GM18868 (cell line): Measurements from ENCODE around the gene ANKRD13D.

Experiments
- ATAC-seq: cut with Tn5 transposase; IDR thresholded peaks from one replicate; pipeline ENCODE4 v1.9.1; 2021; ENCODE audit warnings: mild to moderate bottlenecking, moderate library complexity; ENCODE audit not compliant: unreplicated experiment

The ANKRD13D gene

DNA sequence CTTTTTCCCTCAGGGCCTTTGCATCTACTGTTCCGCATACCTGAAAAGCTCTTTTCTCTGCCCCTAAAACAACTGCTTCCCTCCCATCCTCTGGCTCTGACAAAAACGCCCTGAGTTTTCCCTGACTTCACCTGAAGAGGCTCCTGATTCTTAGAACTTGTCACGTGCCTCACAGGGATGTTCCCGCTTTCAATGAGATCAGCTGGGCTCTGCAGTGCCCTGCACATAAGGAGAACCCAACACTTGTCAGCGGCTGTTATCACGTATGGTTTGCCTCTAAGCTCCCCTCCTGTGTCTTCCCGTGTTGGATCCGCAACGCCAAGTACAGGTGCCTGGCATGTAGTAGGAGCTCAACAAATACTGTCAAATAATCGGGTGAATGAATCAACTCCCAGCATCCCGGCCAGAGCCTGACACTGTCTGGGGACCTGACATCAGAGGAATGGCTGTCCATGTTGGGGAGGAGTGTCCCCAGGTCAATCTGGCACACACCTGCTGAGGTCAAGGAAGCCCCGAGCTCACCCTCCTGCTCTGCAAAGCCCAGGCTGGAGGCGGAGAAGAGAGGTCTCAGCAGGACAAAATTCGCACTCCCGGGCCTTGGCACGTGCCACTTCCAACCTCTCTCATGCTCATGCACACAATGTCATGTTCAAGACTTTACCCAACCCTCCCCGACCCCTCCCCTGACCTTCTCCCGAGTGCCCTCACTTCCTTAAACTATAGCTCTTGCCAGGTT lies 27.0 kb upstream of the ANKRD13D start:
- no peak for ATAC-seq

DNA sequence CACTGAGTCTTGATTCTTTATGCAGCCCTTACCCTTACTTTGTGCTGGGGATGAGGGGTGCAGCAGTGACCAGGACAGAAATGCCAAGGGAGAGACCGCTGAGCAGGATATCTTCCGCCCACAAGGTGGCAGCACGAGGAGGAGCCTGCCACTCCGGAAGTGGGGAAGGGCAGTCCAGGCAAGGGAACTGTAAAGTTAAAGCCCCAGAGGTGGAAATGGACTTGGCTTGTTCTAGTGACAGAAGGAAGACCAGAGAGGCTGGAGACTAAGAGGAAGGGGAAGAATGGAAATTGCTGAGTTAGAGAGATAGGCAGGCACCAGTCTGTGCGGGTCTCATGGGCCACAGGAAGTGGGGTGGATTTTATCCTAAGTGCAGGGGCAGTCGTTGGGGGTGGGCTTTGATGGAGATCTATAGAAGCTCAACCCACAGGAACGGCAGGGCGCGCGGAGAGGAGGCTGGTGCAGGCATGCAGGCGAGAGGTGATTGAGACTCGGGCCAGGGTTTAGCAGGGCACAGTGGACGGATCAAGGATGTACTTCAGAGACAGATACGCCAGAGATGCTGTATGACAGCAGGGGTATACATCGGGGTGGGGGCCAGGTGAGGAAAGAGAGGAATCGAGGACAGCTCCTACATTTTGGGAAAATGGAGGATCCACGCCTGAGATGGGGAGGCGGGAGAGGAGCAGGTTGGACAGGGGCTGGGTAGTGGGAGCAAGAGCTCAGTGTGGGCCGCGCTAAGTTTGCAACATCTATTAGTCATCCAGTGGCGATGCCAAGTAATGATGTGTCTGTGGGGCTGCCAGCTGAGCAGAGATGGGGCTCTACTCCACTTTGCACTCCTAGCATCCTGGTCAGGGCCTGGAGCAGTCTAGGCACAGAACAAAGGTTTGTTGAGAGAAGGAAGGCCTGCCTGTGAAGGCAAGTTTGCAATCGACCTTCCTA lies 26.1 kb upstream of the ANKRD13D start:
- ATAC-seq: no peak

GRCh38 chr11:67264260-67264659 lies 24.8 kb upstream of the ANKRD13D start:
- ATAC-seq: no peak

DNA sequence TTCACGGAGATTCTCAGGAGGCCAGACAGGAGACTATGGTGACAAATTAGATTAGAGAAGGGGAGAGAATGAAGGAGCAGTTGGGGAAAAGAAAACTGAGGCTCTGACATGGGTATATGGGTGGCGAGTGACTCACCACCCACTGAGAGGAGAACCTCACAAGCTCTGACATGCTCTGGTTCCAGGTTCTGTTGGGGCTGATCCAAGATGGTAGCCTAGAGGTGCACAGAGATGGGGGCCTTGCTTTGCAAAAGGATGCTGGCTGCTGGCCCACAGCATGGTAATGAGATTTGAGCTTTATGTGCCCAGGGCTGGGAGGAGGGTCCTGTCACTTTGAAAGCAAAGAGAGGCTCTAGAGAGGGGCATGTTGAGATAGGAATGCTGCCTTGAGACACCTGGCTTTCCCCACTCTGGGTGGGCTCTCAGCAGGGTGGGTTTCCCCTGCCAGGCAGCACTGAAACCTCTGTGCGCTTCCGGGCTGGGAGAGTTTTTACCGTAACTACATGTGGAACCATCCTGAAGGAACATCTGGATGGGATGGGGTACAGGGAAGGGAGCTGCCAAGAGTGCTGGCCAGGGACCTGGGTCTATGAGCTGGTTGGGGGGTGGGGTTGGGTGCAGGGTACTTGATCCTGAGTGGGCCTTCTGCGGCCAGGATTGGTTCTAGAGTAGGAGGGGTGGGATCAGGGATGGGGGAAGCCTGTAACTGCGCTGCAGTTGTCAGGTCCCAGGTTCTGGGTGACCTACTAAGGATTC lies 24.0 kb upstream of the ANKRD13D start:
- no peak for ATAC-seq

DNA sequence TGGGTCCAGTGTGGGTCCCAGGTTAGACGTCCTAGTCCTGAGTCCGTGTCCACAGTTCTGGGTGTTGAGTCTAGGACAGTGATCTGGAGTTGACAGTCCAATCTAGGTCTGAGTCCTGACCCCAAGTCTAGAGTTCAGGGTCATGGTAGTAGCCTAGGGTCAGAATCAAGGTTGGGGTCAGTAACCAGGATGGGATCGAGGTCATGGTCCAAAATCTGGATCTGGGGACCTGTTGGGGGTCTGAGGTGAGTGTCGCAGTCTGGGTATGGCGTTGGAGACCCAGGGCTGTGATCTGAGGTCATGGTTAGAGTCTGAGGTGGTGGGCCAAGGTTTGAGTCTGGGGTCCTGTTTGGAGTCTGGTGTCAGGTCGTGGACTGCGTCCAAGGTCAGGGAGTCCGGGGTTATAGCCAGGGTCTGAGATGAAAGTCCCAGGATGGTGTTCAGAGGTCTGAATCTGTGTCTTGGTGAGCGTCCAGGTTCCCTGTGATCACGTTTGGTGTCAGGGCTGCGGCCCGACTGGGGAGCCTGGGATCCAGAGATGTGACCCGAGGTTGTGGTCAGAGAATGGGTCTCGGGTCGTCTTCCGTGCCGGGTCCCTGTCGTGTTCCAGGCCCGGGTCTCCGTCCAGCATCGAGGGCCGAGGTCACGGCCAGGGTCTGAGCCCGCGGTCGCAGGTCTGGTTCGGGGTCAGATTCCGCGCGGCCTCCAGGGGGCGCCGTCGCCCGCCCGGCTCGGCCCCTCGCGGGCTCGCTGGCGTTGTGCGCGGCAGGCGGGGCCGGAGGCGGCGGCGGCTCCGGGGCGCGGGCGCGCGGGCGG lies 23.3 kb upstream of the ANKRD13D start:
- no peak for ATAC-seq

DNA sequence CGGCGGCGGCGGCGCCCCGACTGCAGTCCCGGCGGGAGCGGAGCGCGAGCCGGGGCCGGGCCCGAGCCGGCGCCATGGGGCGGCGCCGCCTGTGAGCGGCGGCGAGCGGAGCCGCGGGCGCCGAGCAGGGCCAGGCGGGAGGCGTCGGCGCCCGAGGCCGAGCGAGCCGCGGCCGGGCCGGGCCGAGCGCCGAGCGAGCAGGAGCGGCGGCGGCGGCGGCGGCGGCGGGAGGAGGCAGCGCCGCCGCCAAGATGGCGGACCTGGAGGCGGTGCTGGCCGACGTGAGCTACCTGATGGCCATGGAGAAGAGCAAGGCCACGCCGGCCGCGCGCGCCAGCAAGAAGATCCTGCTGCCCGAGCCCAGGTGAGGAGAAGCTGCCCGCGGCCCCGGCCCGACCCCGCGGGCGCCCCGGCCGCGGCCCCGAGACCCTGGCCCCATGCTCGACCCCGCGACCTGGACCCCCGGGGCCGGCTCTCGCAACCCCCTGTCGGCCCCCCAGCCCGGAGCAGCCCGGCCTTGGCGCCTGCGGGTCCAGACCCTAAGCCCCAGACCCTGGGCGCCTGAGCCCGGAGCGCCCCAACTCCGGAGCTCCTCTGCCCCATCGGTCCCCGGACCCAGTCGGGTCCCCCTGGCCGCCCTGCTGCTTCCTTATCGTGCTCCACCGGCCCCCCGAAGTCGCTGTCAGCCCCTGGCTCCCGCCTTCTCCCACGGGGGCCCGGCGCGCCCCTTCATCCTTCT lies 22.5 kb upstream of the ANKRD13D start, which contains the start of gene GRK2:
GRK2 (plus strand) TSS at position 25 of the 739 bp plus-strand sequence; CDS start at position 252, 227 bp downstream.
- ATAC-seq: no peak

DNA sequence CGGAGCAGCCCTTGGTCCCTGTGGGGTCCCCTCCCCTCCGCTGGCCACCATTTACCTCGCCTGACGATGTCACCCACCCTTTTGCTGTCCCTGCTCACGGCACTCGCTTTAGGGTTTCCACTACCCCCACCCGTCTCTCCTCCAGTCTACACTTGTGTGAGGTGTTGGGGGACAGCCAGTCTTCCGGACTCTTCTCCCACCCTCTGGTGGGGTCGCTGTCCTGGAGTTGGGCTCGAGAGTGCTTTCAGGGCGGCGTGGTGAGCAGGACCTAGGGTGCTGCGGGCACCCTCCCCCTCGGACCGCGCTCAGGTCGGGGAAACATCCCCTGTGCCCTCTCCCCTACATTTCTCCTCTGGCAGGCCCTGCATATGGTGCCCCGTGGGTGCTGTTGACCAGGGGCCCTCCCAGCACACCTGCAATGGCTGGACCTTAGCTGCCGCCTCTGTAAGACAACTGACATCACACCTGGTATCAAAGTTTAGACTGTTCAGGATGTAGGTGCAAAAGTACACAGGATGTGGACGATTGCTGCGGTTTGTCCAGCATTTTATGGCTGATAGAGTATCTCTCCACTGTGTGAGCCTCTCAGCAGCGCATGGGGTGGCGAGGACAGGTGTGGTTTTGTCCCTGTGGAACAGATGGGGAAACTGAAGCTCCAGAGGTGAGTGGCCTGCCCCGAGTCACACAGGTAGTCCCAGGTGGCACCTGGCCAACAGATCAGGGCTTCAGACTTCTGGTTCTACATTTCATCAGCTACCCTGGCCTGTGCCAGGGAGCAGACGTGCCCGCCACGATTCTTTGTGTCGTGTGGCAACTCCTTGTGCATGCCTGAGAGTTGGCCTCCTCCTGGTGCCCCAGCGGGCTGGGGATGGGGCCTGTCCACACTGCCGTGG lies 21.7 kb upstream of the ANKRD13D start:
- ATAC-seq: no peak

GRCh38 chr11:67268081-67268961 lies 20.8 kb upstream of the ANKRD13D start:
- peak; percentile 43 for ATAC-seq

GRCh38 chr11:67268962-67269268 lies 20.2 kb upstream of the ANKRD13D start:
- no peak for ATAC-seq

- no peak for ATAC-seq
Observed at GRCh38 chr11:67269401-67270255, 19.5 kb upstream of the ANKRD13D start.

DNA sequence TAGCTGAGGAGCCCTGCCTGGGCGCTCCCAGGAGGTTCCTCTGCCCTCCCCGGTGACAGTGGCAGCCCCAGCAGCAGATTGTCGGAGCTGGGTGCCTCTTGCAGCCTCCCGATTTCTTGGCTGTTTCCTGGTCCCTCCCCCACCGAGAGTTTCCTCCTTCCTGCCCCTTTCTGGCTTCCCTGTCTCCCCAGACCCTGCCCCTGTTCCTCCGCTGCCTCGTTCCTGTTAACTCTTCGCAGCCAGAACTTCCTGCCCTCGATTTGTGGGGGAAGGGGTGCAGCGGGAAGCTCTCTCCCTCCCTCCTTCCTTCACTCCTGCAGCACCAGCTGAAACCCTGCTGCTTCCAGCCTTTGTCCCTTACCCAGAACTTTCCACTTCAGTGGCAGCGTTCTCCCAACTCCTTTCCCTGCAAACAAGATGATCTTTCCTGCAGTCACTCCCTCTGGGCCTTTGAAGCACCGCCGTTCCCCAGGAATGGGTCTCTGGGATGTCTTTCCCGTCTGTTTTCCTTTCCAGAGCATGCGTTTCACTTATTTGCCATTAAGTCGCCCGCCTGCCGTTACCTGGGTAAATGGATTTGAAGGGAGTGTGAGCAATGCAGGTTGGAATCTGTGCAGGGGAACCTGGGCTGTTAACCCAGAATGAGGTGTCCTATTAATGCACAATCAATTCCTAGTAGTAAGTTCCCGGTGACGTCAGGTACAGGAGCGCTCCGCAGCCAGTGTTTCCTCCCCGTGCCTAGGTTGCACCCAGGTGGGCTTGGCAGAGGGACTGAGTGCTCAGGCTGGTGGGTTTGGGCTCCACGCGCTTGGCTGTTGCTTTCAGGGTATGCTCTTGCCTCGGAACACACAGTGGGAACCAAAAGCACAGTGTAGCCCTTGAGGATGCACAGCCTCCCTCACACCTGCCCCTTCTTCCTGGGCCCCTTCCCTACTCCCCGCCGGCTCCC lies 18.6 kb upstream of the ANKRD13D start:
- ATAC-seq: no peak

- no peak for ATAC-seq
Observed at GRCh38 chr11:67271205-67271540, 17.9 kb upstream of the ANKRD13D start.

GRCh38 chr11:67271541-67272284 lies 17.4 kb upstream of the ANKRD13D start:
- ATAC-seq: no peak

GRCh38 chr11:67272327-67273259 lies 16.5 kb upstream of the ANKRD13D start:
- no peak for ATAC-seq
